T-helper 22 cell (primary cell): ENCODE data around the gene SLC35F4.
"Not testable (repeated sequence)": the region's sequence is repeated elsewhere in the genome, so short reads cannot be mapped to it uniquely, and the experiment has no call there.

Experiments
- DNase-seq: peaks from one replicate; pipeline ENCODE4 v3.0.0-alpha.2; 2020; ENCODE audit warnings: low read depth

SLC35F4 gene

GRCh38 chr14:57725399-57726077 lies 140.4 kb downstream of the SLC35F4 start:
- no peak for DNase-seq

GRCh38 chr14:57722141-57722540 lies 143.8 kb downstream of the SLC35F4 start:
- not testable (repeated sequence) for DNase-seq

- DNase-seq, result no peak
Observed at GRCh38 chr14:57714487-57714931, 151.4 kb downstream of the SLC35F4 start.

- DNase-seq, result no peak
Observed at GRCh38 chr14:57712698-57713097, 153.2 kb downstream of the SLC35F4 start.

GRCh38 chr14:57712102-57712501 lies 153.8 kb downstream of the SLC35F4 start:
- DNase-seq, result no peak

- no peak for DNase-seq
Observed at GRCh38 chr14:57709909-57710308, 156.0 kb downstream of the SLC35F4 start.

- DNase-seq, result not testable (repeated sequence)
Observed at GRCh38 chr14:57709086-57709485, 156.8 kb downstream of the SLC35F4 start.

- DNase-seq, result no peak
Observed at GRCh38 chr14:57707219-57707618, 158.7 kb downstream of the SLC35F4 start.

- no peak for DNase-seq
Observed at GRCh38 chr14:57704763-57705162, 161.1 kb downstream of the SLC35F4 start.

- no peak for DNase-seq
Observed at GRCh38 chr14:57699947-57700346, 165.9 kb downstream of the SLC35F4 start.

- DNase-seq, result no peak
Observed at GRCh38 chr14:57692671-57693070, 173.2 kb downstream of the SLC35F4 start.

GRCh38 chr14:57687416-57687815 lies 178.5 kb downstream of the SLC35F4 start:
- no peak for DNase-seq

GRCh38 chr14:57686304-57686703 lies 179.6 kb downstream of the SLC35F4 start:
- DNase-seq, result no peak

- DNase-seq, result no peak
Observed at GRCh38 chr14:57671021-57671420, 194.9 kb downstream of the SLC35F4 start.

GRCh38 chr14:57660208-57660607 lies 205.7 kb downstream of the SLC35F4 start:
- no peak for DNase-seq

- no peak for DNase-seq
Observed at GRCh38 chr14:57659052-57659451, 206.8 kb downstream of the SLC35F4 start.

- no peak for DNase-seq
Observed at GRCh38 chr14:57657487-57657886, 208.4 kb downstream of the SLC35F4 start.

GRCh38 chr14:57656853-57657252 lies 209.0 kb downstream of the SLC35F4 start:
- DNase-seq, result no peak

- DNase-seq, result no peak
Observed at GRCh38 chr14:57652769-57653168, 213.1 kb downstream of the SLC35F4 start.

- no peak for DNase-seq
Observed at GRCh38 chr14:57641776-57642175, 224.1 kb downstream of the SLC35F4 start.

GRCh38 chr14:57640036-57640435 lies 225.9 kb downstream of the SLC35F4 start:
- no peak for DNase-seq

GRCh38 chr14:57637901-57638300 lies 228.0 kb downstream of the SLC35F4 start:
- no peak for DNase-seq

- no peak for DNase-seq
Observed at GRCh38 chr14:57634335-57634734, 231.6 kb downstream of the SLC35F4 start.

- no peak for DNase-seq
Observed at GRCh38 chr14:57632649-57633048, 233.2 kb downstream of the SLC35F4 start.
